ENCODE data around the gene SLC25A1. TPM values are rescaled to one million over a fixed set of nuclear protein-coding genes. Genes with fewer than 3 reads are reported as not detected.

The SLC25A1 gene
- 171 and 188 TPM in 2 replicates for total RNA-seq (2014; rRNA removed; shearing (Covaris generic))

DNA sequence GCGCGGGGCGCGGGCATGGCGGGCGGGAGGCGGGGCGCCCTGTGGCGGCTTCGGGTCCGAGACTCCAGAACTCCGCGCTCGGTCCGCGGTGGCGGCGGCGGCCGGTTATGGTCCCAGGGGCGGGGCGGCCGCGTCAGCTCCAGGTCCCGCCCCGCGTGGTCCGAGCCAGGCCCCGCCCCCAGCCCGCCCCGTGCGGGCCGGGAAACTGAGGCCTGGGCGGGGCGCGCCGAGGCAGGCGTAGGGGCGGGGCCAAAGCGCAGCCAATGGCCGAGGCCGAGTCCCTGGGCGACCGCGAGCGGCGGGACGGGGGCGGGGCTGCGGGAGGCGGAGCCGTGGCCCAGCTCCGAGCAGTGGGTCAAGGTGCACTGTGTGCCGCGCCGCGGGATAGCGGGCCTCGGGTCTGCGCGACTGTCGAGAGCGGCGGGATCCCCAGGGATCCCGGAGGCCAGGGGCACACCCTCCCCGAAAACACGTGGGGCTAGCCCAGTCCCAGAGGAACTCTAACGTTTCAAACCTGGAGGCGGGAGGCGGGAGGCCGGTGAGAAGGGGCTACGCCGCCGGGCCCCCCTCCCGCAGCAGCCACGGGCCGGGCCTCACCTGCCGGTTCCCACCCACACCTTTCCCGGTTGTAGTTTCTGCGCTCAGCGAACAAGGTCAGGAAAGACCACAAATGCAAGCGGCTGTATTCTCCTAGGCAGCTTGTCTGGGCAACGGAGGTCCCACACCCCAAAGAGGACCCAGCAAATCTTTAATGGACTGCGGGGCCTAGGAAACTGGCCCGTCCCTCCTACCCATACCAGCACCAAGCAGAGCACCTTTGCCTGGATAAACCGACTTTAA is at the start of gene SLC25A1:
Gene SLC25A1 (minus strand): TSS at position 80 of the 840 bp plus-strand sequence. CDS start 63 bp downstream, at position 17.
- peak; percentile 99 for DNase-seq
- H3K27me3 ChIP-seq (ENCODE audit: control insufficient read depth, insufficient read depth, low read length) = no peaks in the 10 kb centered on the region
- peaks cover 6% of the 10 kb centered on the region for H3K36me3 ChIP-seq (replicated peaks; ENCODE audit: control insufficient read depth, insufficient read depth, low read length)
- H3K4me3 ChIP-seq (ENCODE audit: insufficient read depth, low read depth, low read length) = peak within 1 kb of the TSS; percentile 87

- DNase-seq = no peak
- Histone ChIP-seq H3K4me3 (ENCODE audit: insufficient read depth, low read depth, low read length) (no peak overlapping the region), H3K36me3 (replicated peaks; ENCODE audit: control insufficient read depth, insufficient read depth, low read length) (peaks cover 10% of the 10 kb centered on the region), H3K27me3 (ENCODE audit: control insufficient read depth, insufficient read depth, low read length) (no peaks in the 10 kb centered on the region)
Observed at GRCh38 chr22:19228179-19228578, 49.6 kb upstream of the SLC25A1 start.

GRCh38 chr22:19226428-19226827 is 47.9 kb upstream of the SLC25A1 start:
- H3K27me3 ChIP-seq (ENCODE audit: control insufficient read depth, insufficient read depth, low read length) = no peaks in the 10 kb centered on the region
- no peak for DNase-seq
- H3K36me3 ChIP-seq (replicated peaks; ENCODE audit: control insufficient read depth, insufficient read depth, low read length) = peaks cover 12% of the 10 kb centered on the region
- H3K4me3 ChIP-seq (ENCODE audit: insufficient read depth, low read depth, low read length) = no peak overlapping the region

GRCh38 chr22:19225560-19225959 is 47.0 kb upstream of the SLC25A1 start:
- Histone ChIP-seq H3K27me3 (ENCODE audit: control insufficient read depth, insufficient read depth, low read length) (no peaks in the 10 kb centered on the region), H3K4me3 (ENCODE audit: insufficient read depth, low read depth, low read length) (no peak overlapping the region), H3K36me3 (replicated peaks; ENCODE audit: control insufficient read depth, insufficient read depth, low read length) (peaks cover 16% of the 10 kb centered on the region)
- DNase-seq = no peak

GRCh38 chr22:19224985-19225384 is 46.4 kb upstream of the SLC25A1 start:
- no peak for DNase-seq
- Histone ChIP-seq H3K27me3 (ENCODE audit: control insufficient read depth, insufficient read depth, low read length) (no peaks in the 10 kb centered on the region), H3K4me3 (ENCODE audit: insufficient read depth, low read depth, low read length) (no peak overlapping the region), H3K36me3 (replicated peaks; ENCODE audit: control insufficient read depth, insufficient read depth, low read length) (peaks cover 16% of the 10 kb centered on the region)

- H3K36me3 ChIP-seq (replicated peaks; ENCODE audit: control insufficient read depth, insufficient read depth, low read length) = peaks cover 15% of the 10 kb centered on the region
- H3K27me3 ChIP-seq (ENCODE audit: control insufficient read depth, insufficient read depth, low read length) = no peaks in the 10 kb centered on the region
- no peak for DNase-seq
- no peak overlapping the region for H3K4me3 ChIP-seq (ENCODE audit: insufficient read depth, low read depth, low read length)
Observed at GRCh38 chr22:19224557-19224956, 46.0 kb upstream of the SLC25A1 start.

GRCh38 chr22:19223617-19224016 is 45.1 kb upstream of the SLC25A1 start:
- Histone ChIP-seq H3K4me3 (ENCODE audit: insufficient read depth, low read depth, low read length) (no peak overlapping the region), H3K36me3 (replicated peaks; ENCODE audit: control insufficient read depth, insufficient read depth, low read length) (peaks cover 14% of the 10 kb centered on the region), H3K27me3 (ENCODE audit: control insufficient read depth, insufficient read depth, low read length) (no peaks in the 10 kb centered on the region)
- DNase-seq = no peak

DNA sequence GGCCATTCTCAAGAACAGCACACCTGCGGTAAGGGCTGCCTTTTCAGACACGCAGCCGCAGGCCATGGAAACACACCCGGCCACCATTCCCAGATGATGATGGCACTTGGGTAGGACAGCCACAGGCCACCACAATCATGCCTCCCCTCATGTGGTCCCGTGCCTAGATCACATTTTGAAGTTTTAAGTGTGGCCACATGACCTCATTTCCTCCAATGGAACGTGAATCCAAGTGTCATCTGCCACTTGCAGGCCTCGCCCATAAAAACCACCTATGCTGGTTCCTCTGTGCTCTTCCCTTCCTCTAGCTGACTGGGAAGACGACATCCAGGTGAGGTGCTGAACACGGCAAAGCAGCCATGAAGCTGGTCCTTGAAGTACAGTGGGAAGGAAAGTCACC is 44.6 kb upstream of the SLC25A1 start:
- Histone ChIP-seq H3K27me3 (ENCODE audit: control insufficient read depth, insufficient read depth, low read length) (no peaks in the 10 kb centered on the region), H3K36me3 (replicated peaks; ENCODE audit: control insufficient read depth, insufficient read depth, low read length) (peaks cover 14% of the 10 kb centered on the region), H3K4me3 (ENCODE audit: insufficient read depth, low read depth, low read length) (no peak overlapping the region)
- DNase-seq = no peak

- no peaks in the 10 kb centered on the region for H3K27me3 ChIP-seq (ENCODE audit: control insufficient read depth, insufficient read depth, low read length)
- H3K4me3 ChIP-seq (ENCODE audit: insufficient read depth, low read depth, low read length) = no peak overlapping the region
- H3K36me3 ChIP-seq (replicated peaks; ENCODE audit: control insufficient read depth, insufficient read depth, low read length) = peaks cover 12% of the 10 kb centered on the region
- DNase-seq = no peak
Observed at GRCh38 chr22:19222242-19223005, 43.9 kb upstream of the SLC25A1 start.

DNA sequence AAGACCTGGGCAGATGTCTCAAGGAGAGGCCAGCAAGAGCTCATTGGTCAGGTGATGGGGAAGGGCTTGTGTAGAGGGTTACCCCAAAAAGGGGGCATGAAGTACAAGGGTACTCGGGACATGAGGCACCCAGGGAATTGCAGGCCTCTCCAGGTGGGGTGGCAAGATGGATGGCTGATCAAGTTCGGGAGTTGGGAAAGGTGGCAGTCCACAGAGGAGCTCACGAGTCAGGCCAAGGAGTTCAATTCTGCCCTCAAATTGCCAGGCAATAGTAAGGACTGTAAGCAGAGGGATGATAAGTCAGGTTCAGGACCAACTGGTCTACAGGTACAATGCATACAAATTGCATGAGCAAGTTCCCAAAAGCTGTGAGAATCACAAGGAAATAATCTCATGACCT is 42.3 kb upstream of the SLC25A1 start:
- Histone ChIP-seq H3K36me3 (replicated peaks; ENCODE audit: control insufficient read depth, insufficient read depth, low read length) (peaks cover 12% of the 10 kb centered on the region), H3K4me3 (ENCODE audit: insufficient read depth, low read depth, low read length) (no peak overlapping the region), H3K27me3 (ENCODE audit: control insufficient read depth, insufficient read depth, low read length) (no peaks in the 10 kb centered on the region)
- DNase-seq = no peak

GRCh38 chr22:19218541-19219233 is 40.2 kb upstream of the SLC25A1 start:
- no peak for DNase-seq
- Histone ChIP-seq H3K4me3 (ENCODE audit: insufficient read depth, low read depth, low read length) (no peak overlapping the region), H3K36me3 (replicated peaks; ENCODE audit: control insufficient read depth, insufficient read depth, low read length) (peaks cover 10% of the 10 kb centered on the region), H3K27me3 (ENCODE audit: control insufficient read depth, insufficient read depth, low read length) (no peaks in the 10 kb centered on the region)

GRCh38 chr22:19216579-19216978 is 38.0 kb upstream of the SLC25A1 start:
- no peaks in the 10 kb centered on the region for H3K27me3 ChIP-seq (ENCODE audit: control insufficient read depth, insufficient read depth, low read length)
- H3K36me3 ChIP-seq (replicated peaks; ENCODE audit: control insufficient read depth, insufficient read depth, low read length) = peaks cover 4% of the 10 kb centered on the region
- no peak overlapping the region for H3K4me3 ChIP-seq (ENCODE audit: insufficient read depth, low read depth, low read length)
- no peak for DNase-seq

DNA sequence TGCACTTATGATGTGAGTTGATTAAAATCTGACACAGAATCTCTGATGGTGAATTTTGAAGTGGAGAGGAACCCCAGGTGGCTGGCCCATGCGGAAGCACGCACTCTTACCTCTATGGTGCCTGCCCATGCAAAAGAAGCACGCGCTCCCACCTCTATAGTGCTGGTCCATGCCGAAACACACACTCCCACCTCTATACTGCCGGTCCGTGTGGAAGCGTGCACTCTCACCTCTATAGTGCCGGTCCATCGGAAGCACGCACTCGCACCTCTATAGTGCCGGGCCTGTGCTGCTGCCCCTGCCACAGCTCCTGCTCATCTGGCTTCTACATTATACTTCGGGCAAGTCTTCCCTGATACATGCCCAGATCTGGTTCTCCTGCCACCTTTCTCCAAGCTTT is 36.8 kb upstream of the SLC25A1 start:
- H3K36me3 ChIP-seq (replicated peaks; ENCODE audit: control insufficient read depth, insufficient read depth, low read length) = no peaks in the 10 kb centered on the region; the same call in none of the 2 replicates
- no peak overlapping the region for H3K4me3 ChIP-seq (ENCODE audit: insufficient read depth, low read depth, low read length)
- DNase-seq = no peak
- no peaks in the 10 kb centered on the region for H3K27me3 ChIP-seq (ENCODE audit: control insufficient read depth, insufficient read depth, low read length)

DNA sequence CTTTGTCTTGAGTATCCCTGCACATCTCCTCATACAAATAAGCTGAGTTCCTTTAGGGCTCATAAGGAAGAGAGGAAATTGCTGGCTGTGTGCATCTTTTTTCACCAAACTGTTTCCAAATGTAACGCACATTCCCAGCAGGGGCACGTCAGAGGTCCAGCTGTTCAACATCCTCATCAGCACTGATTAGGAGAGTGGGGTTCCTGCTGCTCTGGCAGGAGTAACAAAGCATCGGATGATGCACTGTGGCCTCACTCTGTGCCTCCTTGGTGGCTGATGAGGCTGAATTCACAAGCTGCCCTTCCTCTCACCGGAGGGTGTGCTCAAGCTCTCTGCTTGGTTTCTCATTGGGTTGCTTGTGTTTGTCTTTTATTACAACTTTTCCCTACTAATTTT is 35.5 kb upstream of the SLC25A1 start:
- H3K27me3 ChIP-seq (ENCODE audit: control insufficient read depth, insufficient read depth, low read length) = no peaks in the 10 kb centered on the region
- H3K36me3 ChIP-seq (replicated peaks; ENCODE audit: control insufficient read depth, insufficient read depth, low read length) = peaks cover 3% of the 10 kb centered on the region
- DNase-seq = peak; percentile 64
- no peak overlapping the region for H3K4me3 ChIP-seq (ENCODE audit: insufficient read depth, low read depth, low read length)
